ENCODE measurements around the gene EPM2A. TPM values are rescaled to one million over a fixed set of nuclear protein-coding genes. Genes with fewer than 3 reads are reported as not detected.

EPM2A gene
- total RNA-seq, 5 donors from 2014 or later (not counting 1 experiment from before 2014, with no cell fraction given) = 9.0 to 13.5 (median 10.7) TPM

- CTCF ChIA-PET = no interaction called here
- Histone ChIP-seq H3K4me3 (ENCODE audit: control insufficient read depth in 1 of 2, extremely low read depth in 1 of 2, low read length in 1 of 2) (no peak overlapping the region), H3K36me3 (ENCODE audit: control insufficient read depth in 2 of 2, extremely low read depth in 1 of 2, insufficient read depth in 1 of 2, low read length in 1 of 2) (no peaks in the 10 kb centered on the region), H3K27me3 (replicated peaks in 1 of 2; ENCODE audit: control insufficient read depth in 2 of 2, extremely low read depth in 1 of 2, insufficient read depth in 2 of 2, low read length in 1 of 2) (no peaks in the 10 kb centered on the region), H3K9me3 (no peaks in the 10 kb centered on the region), H3K27ac (ENCODE audit: low read length) (no peak overlapping the region), H3K4me1 (ENCODE audit: control insufficient read depth in 1 of 2, extremely low read depth in 1 of 2, insufficient read depth in 2 of 2, low read length in 2 of 2) (no peaks in the 10 kb centered on the region)
- Mint-ChIP-seq H3K27ac (no peak overlapping the region), H3K9me3 (peaks cover 0 to 4% (median 0%) of the 10 kb centered on the region in 3 donors), H3K4me3 (no peak overlapping the region), H3K36me3 (no peaks in the 10 kb centered on the region), H3K27me3 (peaks cover 8 to 9% of the 10 kb centered on the region in 2 donors), H3K4me1 (no peaks in the 10 kb centered on the region)
- POLR2A ChIA-PET = no interaction called here
- ATAC-seq (replicated peaks in 1 of 4) (no peak), DNase-seq (no peak)
Observed at GRCh38 chr6:145603424-145603833, 131.9 kb downstream of the EPM2A start.

- peaks cover 6% of the 10 kb centered on the region in 2 donors for H3K27me3 Mint-ChIP-seq
- Histone ChIP-seq H3K27ac (ENCODE audit: low read length) (no peak overlapping the region), H3K4me1 (ENCODE audit: control insufficient read depth in 1 of 2, extremely low read depth in 1 of 2, insufficient read depth in 2 of 2, low read length in 2 of 2) (no peaks in the 10 kb centered on the region), H3K9me3 (no peaks in the 10 kb centered on the region), H3K27me3 (replicated peaks in 1 of 2; ENCODE audit: control insufficient read depth in 2 of 2, extremely low read depth in 1 of 2, insufficient read depth in 2 of 2, low read length in 1 of 2) (no peaks in the 10 kb centered on the region), H3K36me3 (ENCODE audit: control insufficient read depth in 2 of 2, extremely low read depth in 1 of 2, insufficient read depth in 1 of 2, low read length in 1 of 2) (no peaks in the 10 kb centered on the region), H3K4me3 (ENCODE audit: control insufficient read depth in 1 of 2, extremely low read depth in 1 of 2, low read length in 1 of 2) (no peak overlapping the region)
- no peak overlapping the region for H3K4me3 Mint-ChIP-seq
- H3K27ac Mint-ChIP-seq = no peak overlapping the region
- H3K9me3 Mint-ChIP-seq = peaks cover under 1 to 4% (median 3%) of the 10 kb centered on the region in 3 donors
- DNase-seq (no peak), ATAC-seq (replicated peaks in 1 of 4) (no peak)
- ChIA-PET CTCF (no interaction called here), POLR2A (no interaction called here)
- no peaks in the 10 kb centered on the region for H3K36me3 Mint-ChIP-seq
- H3K4me1 Mint-ChIP-seq = no peaks in the 10 kb centered on the region
- 100% methylated on average over 2 of the region's 4 CpGs for WGBS (ENCODE audit: insufficient coverage)
Observed at GRCh38 chr6:145602726-145603326, 132.5 kb downstream of the EPM2A start.

GRCh38 chr6:145601397-145601796, 133.9 kb downstream of the EPM2A start:
- Histone ChIP-seq H3K36me3 (ENCODE audit: control insufficient read depth in 2 of 2, extremely low read depth in 1 of 2, insufficient read depth in 1 of 2, low read length in 1 of 2) (no peaks in the 10 kb centered on the region), H3K27me3 (replicated peaks in 1 of 2; ENCODE audit: control insufficient read depth in 2 of 2, extremely low read depth in 1 of 2, insufficient read depth in 2 of 2, low read length in 1 of 2) (no peaks in the 10 kb centered on the region), H3K9me3 (no peaks in the 10 kb centered on the region), H3K4me1 (ENCODE audit: control insufficient read depth in 1 of 2, extremely low read depth in 1 of 2, insufficient read depth in 2 of 2, low read length in 2 of 2) (no peaks in the 10 kb centered on the region), H3K27ac (ENCODE audit: low read length) (no peak overlapping the region), H3K4me3 (ENCODE audit: control insufficient read depth in 1 of 2, extremely low read depth in 1 of 2, low read length in 1 of 2) (no peak overlapping the region)
- ATAC-seq (replicated peaks in 1 of 4) (no peak), DNase-seq (no peak)
- H3K4me1 Mint-ChIP-seq = no peaks in the 10 kb centered on the region
- H3K27me3 Mint-ChIP-seq = peaks cover 2 to 6% of the 10 kb centered on the region in 2 donors
- CTCF ChIA-PET = no interaction called here
- no peaks in the 10 kb centered on the region for H3K36me3 Mint-ChIP-seq
- POLR2A ChIA-PET = no interaction called here
- no peak overlapping the region for H3K27ac Mint-ChIP-seq
- WGBS (ENCODE audit: insufficient coverage) = no CpG with 5 or more reads among the region's 2 CpGs
- no peak overlapping the region for H3K4me3 Mint-ChIP-seq
- H3K9me3 Mint-ChIP-seq = peaks cover 4 to 6% (median 6%) of the 10 kb centered on the region in 3 donors

- no peaks in the 10 kb centered on the region for H3K4me1 ChIP-seq (ENCODE audit: control insufficient read depth in 1 of 2, extremely low read depth in 1 of 2, insufficient read depth in 2 of 2, low read length in 2 of 2)
- H3K9me3 ChIP-seq = no peaks in the 10 kb centered on the region
- H3K27me3 Mint-ChIP-seq = peaks cover 2 to 6% of the 10 kb centered on the region in 2 donors
- H3K4me3 Mint-ChIP-seq = no peak overlapping the region
- CTCF ChIA-PET = no interaction called here
- DNase-seq = no peak
- POLR2A ChIA-PET = no interaction called here
- no peak overlapping the region for H3K4me3 ChIP-seq (ENCODE audit: control insufficient read depth in 1 of 2, extremely low read depth in 1 of 2, low read length in 1 of 2)
- no peaks in the 10 kb centered on the region for H3K27me3 ChIP-seq (replicated peaks in 1 of 2; ENCODE audit: control insufficient read depth in 2 of 2, extremely low read depth in 1 of 2, insufficient read depth in 2 of 2, low read length in 1 of 2)
- no peaks in the 10 kb centered on the region for H3K36me3 ChIP-seq (ENCODE audit: control insufficient read depth in 2 of 2, extremely low read depth in 1 of 2, insufficient read depth in 1 of 2, low read length in 1 of 2)
- WGBS (ENCODE audit: insufficient coverage) = no CpG with 5 or more reads among the region's 2 CpGs
- peaks cover 4 to 6% (median 6%) of the 10 kb centered on the region in 3 donors for H3K9me3 Mint-ChIP-seq
- no peaks in the 10 kb centered on the region for H3K36me3 Mint-ChIP-seq
- H3K27ac ChIP-seq (ENCODE audit: low read length) = no peak overlapping the region
- H3K27ac Mint-ChIP-seq = no peak overlapping the region
- no peaks in the 10 kb centered on the region for H3K4me1 Mint-ChIP-seq
- no peak for ATAC-seq (replicated peaks in 1 of 4)
Observed at GRCh38 chr6:145600299-145600698, 135.0 kb downstream of the EPM2A start.

GRCh38 chr6:145588981-145589380, 146.3 kb downstream of the EPM2A start:
- no peak overlapping the region for H3K27ac ChIP-seq (ENCODE audit: low read length)
- no peaks in the 10 kb centered on the region for H3K36me3 ChIP-seq (ENCODE audit: control insufficient read depth in 2 of 2, extremely low read depth in 1 of 2, insufficient read depth in 1 of 2, low read length in 1 of 2)
- ATAC-seq (replicated peaks in 1 of 4) = no peak
- DNase-seq = no peak
- H3K27ac Mint-ChIP-seq = no peak overlapping the region
- WGBS (ENCODE audit: insufficient coverage) = 100% methylated on average over 1 of the region's 1 CpG
- H3K4me1 ChIP-seq (ENCODE audit: control insufficient read depth in 1 of 2, extremely low read depth in 1 of 2, insufficient read depth in 2 of 2, low read length in 2 of 2) = no peaks in the 10 kb centered on the region
- H3K4me3 Mint-ChIP-seq = no peak overlapping the region
- H3K36me3 Mint-ChIP-seq = no peaks in the 10 kb centered on the region
- ChIA-PET POLR2A (no interaction called here), CTCF (no interaction called here)
- peaks cover 0 to 5% of the 10 kb centered on the region in 2 experiments for H3K27me3 ChIP-seq (replicated peaks in 1 of 2; ENCODE audit: control insufficient read depth in 2 of 2, extremely low read depth in 1 of 2, insufficient read depth in 2 of 2, low read length in 1 of 2)
- H3K9me3 ChIP-seq = no peaks in the 10 kb centered on the region
- no peak overlapping the region for H3K4me3 ChIP-seq (ENCODE audit: control insufficient read depth in 1 of 2, extremely low read depth in 1 of 2, low read length in 1 of 2)
- H3K4me1 Mint-ChIP-seq = no peaks in the 10 kb centered on the region
- H3K27me3 Mint-ChIP-seq = peaks cover 8% of the 10 kb centered on the region in 2 donors
- peaks cover 0 to 6% (median 0%) of the 10 kb centered on the region in 3 donors for H3K9me3 Mint-ChIP-seq

- no peaks in the 10 kb centered on the region for H3K4me1 ChIP-seq (ENCODE audit: control insufficient read depth in 1 of 2, extremely low read depth in 1 of 2, insufficient read depth in 2 of 2, low read length in 2 of 2)
- no peaks in the 10 kb centered on the region for H3K4me1 Mint-ChIP-seq
- DNase-seq (no peak), ATAC-seq (replicated peaks in 1 of 4) (no peak)
- H3K4me3 ChIP-seq (ENCODE audit: control insufficient read depth in 1 of 2, extremely low read depth in 1 of 2, low read length in 1 of 2) = no peak overlapping the region
- H3K27ac ChIP-seq (ENCODE audit: low read length) = no peak overlapping the region
- CTCF ChIA-PET = no interaction called here
- H3K4me3 Mint-ChIP-seq = no peak overlapping the region
- no peaks in the 10 kb centered on the region for H3K9me3 ChIP-seq
- H3K9me3 Mint-ChIP-seq = peaks cover 0 to 6% (median 4%) of the 10 kb centered on the region in 3 donors
- POLR2A ChIA-PET = no interaction called here
- H3K36me3 ChIP-seq (ENCODE audit: control insufficient read depth in 2 of 2, extremely low read depth in 1 of 2, insufficient read depth in 1 of 2, low read length in 1 of 2) = no peaks in the 10 kb centered on the region
- H3K27me3 Mint-ChIP-seq = peaks cover 8% of the 10 kb centered on the region in 2 donors
- no peak overlapping the region for H3K27ac Mint-ChIP-seq
- no peaks in the 10 kb centered on the region for H3K36me3 Mint-ChIP-seq
- H3K27me3 ChIP-seq (replicated peaks in 1 of 2; ENCODE audit: control insufficient read depth in 2 of 2, extremely low read depth in 1 of 2, insufficient read depth in 2 of 2, low read length in 1 of 2) = peaks cover 0 to 9% of the 10 kb centered on the region in 2 experiments
Observed at GRCh38 chr6:145587334-145587733, 148.0 kb downstream of the EPM2A start.

GRCh38 chr6:145583753-145584152, 151.6 kb downstream of the EPM2A start:
- Histone ChIP-seq H3K27ac (ENCODE audit: low read length) (no peak overlapping the region), H3K4me3 (ENCODE audit: control insufficient read depth in 1 of 2, extremely low read depth in 1 of 2, low read length in 1 of 2) (no peak overlapping the region), H3K4me1 (ENCODE audit: control insufficient read depth in 1 of 2, extremely low read depth in 1 of 2, insufficient read depth in 2 of 2, low read length in 2 of 2) (no peaks in the 10 kb centered on the region), H3K36me3 (ENCODE audit: control insufficient read depth in 2 of 2, extremely low read depth in 1 of 2, insufficient read depth in 1 of 2, low read length in 1 of 2) (no peaks in the 10 kb centered on the region), H3K27me3 (replicated peaks in 1 of 2; ENCODE audit: control insufficient read depth in 2 of 2, extremely low read depth in 1 of 2, insufficient read depth in 2 of 2, low read length in 1 of 2) (peaks cover 0 to 9% of the 10 kb centered on the region in 2 experiments), H3K9me3 (no peaks in the 10 kb centered on the region)
- ATAC-seq (replicated peaks in 1 of 4) = no peak
- H3K36me3 Mint-ChIP-seq = no peaks in the 10 kb centered on the region
- ChIA-PET CTCF (no interaction called here), POLR2A (no interaction called here)
- H3K9me3 Mint-ChIP-seq = peaks cover 2 to 14% (median 8%) of the 10 kb centered on the region in 3 donors
- peaks cover 8% of the 10 kb centered on the region in 2 donors for H3K27me3 Mint-ChIP-seq
- WGBS (ENCODE audit: insufficient coverage) = 62% methylated on average over 3 of the region's 3 CpGs
- DNase-seq = no peak
- H3K27ac Mint-ChIP-seq = no peak overlapping the region
- H3K4me1 Mint-ChIP-seq = no peaks in the 10 kb centered on the region
- H3K4me3 Mint-ChIP-seq = no peak overlapping the region
